GM12878 (cell line): Measurements from ENCODE around the gene MCMBP.

ENCODE experiments used
- POLR2A ChIP-seq: IDR thresholded peaks from 2 replicates; pipeline ENCODE4 v1.6.1; 2011; ENCODE audit warnings: low read depth, mild to moderate bottlenecking, low read length
- TF ChIP-seq, protein P1 (sequence below), 3 experiments: IDR thresholded peaks in 2 of 3; conservative IDR thresholded peaks in 1 of 3; 2 replicates each; pipeline ENCODE4 v1.5.1; 2011; ENCODE audit warnings: low read depth in 3 of 3, low read length in 3 of 3, mild to moderate bottlenecking in 3 of 3, control low read depth in 2 of 3, moderate library complexity in 2 of 3, inconsistent platforms in 1 of 3, mixed read lengths in 1 of 3; ENCODE audit not compliant: control insufficient read depth in 2 of 3, insufficient read depth in 1 of 3; ENCODE audit errors: extremely low read depth in 1 of 3

DNA sequence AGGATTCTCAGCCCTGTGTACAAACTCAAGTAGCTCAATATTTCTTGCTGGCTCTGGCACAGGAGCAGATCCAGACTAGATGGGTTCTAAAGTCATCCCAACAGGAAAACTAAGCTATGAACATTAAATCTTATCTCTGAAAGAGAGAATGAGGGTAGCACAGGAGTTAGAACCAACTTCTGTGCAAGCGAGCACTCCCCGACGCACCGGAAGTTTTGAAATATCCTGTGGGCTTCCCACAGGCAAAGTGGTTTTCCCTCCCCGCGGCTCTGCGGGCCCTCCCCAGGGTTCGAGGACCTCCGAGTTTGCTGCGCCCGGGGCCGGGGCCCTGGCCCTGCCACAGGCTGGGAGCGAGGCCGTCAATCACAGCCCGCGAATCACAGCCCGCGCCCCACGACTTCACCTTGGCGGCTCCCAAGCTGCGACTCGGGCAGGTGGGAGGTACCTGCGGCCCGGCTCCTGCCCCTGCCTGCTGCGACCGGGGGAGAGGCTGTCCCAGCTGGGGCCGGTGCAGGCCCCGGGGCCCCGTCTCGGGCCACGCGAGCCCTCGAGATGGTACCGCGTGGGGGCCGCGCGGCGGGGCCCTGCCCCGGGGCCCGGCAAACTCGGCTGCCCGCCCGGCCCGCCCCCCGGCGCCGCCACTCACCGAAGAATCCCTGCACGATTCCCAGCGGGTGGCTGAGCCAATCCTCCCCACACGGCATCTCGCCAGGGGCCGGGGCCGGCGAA is 598 bp downstream of the MCMBP start:
- TF ChIP-seq, protein P1, sequence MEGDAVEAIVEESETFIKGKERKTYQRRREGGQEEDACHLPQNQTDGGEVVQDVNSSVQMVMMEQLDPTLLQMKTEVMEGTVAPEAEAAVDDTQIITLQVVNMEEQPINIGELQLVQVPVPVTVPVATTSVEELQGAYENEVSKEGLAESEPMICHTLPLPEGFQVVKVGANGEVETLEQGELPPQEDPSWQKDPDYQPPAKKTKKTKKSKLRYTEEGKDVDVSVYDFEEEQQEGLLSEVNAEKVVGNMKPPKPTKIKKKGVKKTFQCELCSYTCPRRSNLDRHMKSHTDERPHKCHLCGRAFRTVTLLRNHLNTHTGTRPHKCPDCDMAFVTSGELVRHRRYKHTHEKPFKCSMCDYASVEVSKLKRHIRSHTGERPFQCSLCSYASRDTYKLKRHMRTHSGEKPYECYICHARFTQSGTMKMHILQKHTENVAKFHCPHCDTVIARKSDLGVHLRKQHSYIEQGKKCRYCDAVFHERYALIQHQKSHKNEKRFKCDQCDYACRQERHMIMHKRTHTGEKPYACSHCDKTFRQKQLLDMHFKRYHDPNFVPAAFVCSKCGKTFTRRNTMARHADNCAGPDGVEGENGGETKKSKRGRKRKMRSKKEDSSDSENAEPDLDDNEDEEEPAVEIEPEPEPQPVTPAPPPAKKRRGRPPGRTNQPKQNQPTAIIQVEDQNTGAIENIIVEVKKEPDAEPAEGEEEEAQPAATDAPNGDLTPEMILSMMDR (IDR thresholded peaks at IDR 0.05 in 2 of 3, conservative IDR thresholded peaks at IDR 0.05 in 1 of 3; ENCODE audit: control insufficient read depth in 2 of 3, extremely low read depth in 1 of 3, insufficient read depth in 1 of 3, low read depth in 3 of 3, low read length in 3 of 3): no peak
- TF ChIP-seq POLR2A: no peak
